Stimulated activated CD8-positive, alpha-beta memory T cell treated with anti-CD3 and anti-CD28 coated beads, Interleukin-12 subunit alpha, Interleukin-12 subunit beta, amount 100 ng/mL, for 24 hours (primary cell): ENCODE results near the gene SEMA4B.
"Not testable (repeated sequence)": the region's sequence is repeated elsewhere in the genome, so short reads cannot be mapped to it uniquely, and the experiment has no call there.

Source experiments
- DNase-seq: peaks from one replicate; pipeline ENCODE4 v3.0.0-alpha.2; 2020; ENCODE audit errors: extremely low read depth

The SEMA4B gene, protein sequence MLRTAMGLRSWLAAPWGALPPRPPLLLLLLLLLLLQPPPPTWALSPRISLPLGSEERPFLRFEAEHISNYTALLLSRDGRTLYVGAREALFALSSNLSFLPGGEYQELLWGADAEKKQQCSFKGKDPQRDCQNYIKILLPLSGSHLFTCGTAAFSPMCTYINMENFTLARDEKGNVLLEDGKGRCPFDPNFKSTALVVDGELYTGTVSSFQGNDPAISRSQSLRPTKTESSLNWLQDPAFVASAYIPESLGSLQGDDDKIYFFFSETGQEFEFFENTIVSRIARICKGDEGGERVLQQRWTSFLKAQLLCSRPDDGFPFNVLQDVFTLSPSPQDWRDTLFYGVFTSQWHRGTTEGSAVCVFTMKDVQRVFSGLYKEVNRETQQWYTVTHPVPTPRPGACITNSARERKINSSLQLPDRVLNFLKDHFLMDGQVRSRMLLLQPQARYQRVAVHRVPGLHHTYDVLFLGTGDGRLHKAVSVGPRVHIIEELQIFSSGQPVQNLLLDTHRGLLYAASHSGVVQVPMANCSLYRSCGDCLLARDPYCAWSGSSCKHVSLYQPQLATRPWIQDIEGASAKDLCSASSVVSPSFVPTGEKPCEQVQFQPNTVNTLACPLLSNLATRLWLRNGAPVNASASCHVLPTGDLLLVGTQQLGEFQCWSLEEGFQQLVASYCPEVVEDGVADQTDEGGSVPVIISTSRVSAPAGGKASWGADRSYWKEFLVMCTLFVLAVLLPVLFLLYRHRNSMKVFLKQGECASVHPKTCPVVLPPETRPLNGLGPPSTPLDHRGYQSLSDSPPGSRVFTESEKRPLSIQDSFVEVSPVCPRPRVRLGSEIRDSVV

DNA sequence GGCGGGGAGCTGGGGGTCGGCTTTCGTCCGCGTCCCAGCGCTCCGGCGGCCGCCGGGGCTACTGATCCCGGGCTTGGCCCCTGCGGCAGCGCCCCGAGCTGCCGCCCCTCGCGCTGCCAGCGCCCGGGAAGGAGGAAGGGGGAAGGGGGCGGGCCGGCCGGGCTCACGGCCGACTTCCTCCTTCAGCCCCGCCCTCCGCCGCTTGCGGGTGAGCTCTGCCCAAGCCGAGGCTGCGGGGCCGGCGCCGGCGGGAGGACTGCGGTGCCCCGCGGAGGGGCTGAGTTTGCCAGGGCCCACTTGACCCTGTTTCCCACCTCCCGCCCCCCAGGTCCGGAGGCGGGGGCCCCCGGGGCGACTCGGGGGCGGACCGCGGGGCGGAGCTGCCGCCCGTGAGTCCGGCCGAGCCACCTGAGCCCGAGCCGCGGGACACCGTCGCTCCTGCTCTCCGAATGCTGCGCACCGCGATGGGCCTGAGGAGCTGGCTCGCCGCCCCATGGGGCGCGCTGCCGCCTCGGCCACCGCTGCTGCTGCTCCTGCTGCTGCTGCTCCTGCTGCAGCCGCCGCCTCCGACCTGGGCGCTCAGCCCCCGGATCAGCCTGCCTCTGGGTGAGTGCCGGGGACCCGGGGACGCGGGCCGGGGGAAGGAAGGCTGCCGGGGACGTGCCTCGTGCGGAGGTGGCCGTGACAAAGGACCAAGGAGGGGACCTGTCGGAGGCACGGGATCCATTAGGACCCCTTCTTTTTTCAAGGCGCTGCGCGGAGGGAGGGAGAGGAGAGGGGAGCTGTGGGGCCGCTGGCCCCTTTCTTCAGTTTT is at the start of gene SEMA4B:
SEMA4B (plus strand) TSS at position 201 of the 814 bp plus-strand sequence; CDS start at position 450, 249 bp downstream.
- peak; percentile 44 for DNase-seq

DNA sequence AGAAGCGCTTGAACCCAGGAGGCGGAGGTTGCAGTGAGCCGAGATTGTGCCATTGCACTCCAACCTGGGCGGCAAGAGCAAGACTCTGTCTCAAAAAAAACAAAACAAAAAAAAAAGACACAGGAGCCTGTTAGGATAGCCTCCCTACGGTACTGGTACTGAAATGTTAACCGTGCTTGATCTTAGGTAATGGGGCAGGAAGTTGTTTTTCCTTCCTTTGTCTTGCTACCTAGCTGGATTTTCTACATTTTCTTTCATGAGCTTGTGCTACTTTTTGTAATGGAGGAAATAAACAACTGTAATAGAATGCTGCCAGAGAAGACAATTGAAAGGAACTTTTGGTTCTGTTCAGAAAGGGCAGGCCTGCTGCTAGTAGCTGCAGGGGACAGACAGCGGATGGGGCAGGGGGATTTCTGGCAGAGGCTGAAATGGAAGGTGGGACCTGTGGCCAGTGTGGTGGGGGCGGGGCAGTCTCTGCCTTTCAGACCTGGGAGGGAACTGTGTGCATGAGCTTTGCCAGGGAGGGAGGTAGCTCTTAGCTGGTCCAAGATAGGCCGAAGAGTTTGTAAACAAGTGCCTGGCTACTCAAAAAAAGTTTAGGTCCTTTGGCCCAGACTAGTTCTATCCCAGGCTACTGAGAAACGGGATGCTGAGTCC is 49.0 kb upstream of the SEMA4B start:
- no peak for DNase-seq

DNA sequence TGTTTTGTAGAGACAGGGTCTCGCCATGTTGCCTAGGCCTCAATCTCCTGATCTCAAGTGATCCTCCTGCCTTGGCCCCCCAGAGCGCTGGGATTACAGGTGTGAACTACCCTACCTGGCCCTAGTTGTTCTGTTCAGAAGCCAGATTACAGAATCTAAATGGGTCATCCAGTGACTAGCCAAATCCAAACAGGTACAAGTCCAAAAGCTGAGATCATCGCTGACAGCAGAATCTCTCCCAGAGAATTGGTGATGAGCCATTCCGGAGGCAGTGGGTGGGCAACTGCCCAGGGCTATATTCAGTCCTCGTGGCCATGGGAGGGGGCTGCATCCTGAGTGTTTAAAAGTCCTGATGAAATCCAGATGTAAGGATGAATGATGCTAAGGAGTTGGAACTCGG is 47.5 kb upstream of the SEMA4B start:
- no peak for DNase-seq

DNA sequence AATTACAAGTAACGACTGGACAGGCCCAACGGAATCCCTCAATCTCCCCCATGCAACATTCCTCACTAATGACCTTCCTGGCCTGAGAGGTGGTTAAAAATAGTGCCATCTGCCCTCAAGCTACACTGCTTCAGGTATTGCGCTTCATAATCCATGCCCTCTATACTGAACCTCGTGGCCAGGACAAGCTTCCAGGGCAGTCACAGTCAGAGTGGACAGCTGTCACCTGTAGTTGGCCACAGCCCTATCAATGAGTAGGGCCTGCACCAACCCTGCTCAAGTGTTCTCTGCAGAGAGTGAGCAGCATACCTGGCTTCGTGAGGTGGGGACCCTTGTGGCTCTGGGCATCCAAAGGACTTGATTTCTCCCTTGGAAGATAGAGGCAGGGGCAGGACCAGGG is 46.9 kb upstream of the SEMA4B start:
- no peak for DNase-seq

DNA sequence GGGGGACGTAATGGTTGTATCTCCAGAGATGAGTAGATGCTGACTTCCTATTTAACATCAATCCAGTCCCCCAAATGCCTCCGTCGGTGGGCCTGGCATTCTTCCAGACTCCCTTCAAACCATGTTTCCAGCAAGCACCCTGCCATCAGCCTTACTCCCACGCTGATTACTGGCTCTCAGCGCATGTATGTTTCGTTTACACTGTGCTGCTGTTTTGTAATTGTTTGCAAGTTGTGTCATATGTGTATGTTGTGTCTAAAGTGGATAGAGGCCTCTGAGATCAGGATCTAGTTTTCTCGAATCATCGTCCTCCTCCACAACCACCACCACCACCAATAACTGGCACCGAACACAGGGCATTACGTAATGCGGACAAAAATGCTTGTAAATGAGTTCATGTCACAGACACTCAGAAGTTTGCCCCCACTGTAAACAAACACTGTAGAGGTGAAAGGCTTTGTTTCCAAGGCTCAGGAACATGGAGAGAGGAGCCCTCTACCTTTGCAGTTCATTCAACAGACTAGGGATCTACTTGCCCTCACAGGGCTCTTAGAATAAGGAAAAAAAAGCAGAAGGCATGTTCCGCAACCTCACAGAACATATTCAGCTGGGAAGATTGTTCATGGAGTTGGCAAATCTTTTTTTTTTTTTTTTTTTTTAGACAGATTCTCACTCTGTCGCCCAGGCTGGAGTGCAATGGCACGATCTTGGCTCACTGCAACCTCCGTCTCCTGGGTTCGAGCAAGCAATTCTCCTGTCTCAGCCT is 46.1 kb upstream of the SEMA4B start:
- DNase-seq: no peak

DNA sequence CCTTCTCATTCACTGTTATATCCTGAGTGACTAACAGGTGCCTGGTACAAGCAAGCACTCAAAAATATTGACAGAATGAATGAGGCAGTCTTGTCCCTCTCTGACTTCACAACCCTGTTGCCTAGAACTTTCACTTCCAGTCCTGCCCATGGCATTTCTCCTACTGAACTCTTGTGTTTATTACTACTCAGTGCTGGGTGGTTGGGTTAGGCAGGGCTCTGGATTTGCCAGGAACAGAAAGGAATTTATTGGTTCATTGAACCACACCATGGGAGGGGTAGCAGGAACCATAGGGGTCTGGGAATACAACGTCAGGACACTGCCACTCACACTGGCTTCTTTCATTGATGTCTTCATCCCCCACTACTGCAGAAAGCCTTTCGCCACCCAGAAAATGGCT is 41.9 kb upstream of the SEMA4B start:
- no peak for DNase-seq

DNA sequence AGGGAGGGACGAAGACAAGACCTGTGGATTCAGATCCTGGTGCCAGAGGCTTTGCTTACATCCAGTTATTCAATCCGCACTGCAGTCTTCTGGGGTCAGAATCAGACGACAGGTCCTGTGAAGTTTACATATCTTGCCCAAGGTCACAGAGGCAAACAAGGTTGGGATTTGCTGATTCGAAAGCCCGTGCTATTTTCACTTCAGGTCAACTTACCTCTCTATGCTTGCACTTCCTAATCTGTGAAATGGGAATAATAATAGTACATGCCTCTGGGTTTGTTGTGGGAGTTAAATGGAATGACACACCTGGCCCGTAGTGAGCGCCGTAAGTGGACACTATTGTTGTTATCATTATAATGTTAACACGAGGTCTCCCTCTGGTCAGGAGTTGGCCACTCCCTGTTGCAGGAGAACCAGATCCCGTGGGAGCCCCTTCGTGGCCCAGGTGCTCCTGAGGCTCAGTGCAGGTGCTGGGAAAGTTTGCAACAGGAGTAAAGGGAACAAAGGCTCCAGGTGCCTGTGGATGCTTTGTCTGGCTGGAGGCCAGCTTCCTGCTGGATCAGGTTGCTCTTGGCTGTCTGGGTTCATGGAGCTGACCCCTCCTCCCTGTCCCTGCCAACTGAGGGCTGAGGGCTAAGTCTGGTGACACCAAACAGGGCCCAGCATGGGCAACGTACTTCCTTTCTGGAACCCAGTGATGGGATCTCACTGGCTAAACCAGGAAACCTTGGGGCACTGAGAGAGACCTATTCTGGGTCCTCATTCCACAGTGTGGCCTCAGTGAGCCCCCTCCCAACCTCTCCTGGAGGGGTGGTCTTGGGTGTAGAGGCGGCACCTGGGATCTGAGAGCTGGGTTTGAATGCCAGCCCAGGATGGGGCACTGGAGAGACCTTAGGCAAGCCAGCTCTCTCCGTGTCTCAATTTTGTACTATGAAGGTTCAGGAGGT is 40.1 kb upstream of the SEMA4B start:
- no peak for DNase-seq

DNA sequence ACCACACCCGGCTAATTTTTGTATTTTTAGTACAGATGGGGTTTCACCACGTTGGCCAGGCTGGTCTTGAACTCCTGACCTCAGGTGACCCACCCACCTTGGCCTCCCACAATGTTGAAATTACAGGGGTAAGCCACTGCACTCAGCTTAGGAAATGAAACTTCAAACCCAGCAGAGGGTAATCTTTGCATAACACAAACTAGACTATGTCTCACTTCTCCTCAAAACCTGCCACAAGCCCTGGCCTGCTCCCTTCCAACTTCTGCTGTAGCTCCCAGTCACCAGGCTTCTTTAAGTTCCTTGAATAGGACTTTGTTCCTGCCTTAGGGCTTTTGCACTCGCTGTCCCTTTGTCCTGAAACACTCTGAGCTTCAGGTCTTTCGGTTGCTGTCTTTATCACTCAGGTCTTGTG is 39.2 kb upstream of the SEMA4B start:
- no peak for DNase-seq

DNA sequence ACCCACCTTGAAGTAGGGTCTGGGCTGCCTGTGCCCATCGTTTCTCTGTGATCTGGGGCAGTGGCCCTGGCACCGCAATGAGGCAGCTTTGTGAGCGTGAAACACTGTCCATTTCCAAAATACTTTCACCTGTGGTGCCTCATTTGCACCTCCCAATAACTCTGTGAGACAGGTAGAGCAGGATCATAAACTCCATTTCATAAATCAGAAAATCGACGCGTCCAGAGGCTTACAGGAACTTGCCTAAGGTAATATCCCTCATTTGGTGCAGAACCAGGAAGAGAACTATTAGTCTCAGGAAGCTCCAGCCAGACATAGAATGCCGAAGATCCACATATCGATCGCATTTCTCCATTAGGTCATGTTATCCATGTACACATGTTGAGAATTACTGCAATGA is 38.2 kb upstream of the SEMA4B start:
- no peak for DNase-seq

DNA sequence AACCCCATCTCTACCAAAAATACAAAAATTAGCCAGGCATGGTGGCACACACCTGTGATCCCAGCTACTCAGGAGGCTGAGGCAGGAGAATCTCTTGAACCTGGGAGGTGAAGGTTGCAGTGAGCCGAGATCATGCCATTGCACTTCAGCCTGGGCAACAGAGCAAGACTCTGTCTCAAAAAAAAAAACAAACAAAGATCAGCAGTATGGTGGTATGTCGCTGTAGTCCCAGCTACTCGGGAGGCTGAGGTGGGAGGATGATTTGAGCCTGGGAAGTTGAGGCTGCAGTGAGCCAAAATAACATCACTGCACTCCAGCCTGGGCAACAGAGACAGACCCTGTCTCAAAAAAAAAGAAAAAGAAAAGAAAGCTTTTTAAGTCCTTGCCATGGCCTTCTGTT is 36.9 kb upstream of the SEMA4B start:
- not testable (repeated sequence) for DNase-seq

DNA sequence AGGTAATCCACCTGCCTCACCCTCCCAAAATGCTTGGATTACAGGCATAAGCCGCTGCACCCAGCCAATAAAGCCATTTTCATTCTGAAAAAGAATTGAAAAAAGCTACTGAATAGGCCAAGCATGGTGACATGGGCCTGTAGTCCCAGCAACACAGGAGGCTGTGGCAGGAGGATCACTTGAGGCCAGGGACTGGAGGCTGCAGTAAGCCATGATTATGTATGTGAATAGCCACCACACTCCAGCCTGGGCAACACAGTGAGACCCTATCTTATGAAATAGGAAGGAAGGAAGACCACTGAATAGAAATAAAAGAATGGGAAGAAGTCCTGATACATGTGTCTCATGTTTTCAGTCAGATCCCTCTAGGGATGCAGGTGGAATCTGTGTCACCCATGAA is 36.0 kb upstream of the SEMA4B start:
- no peak for DNase-seq

DNA sequence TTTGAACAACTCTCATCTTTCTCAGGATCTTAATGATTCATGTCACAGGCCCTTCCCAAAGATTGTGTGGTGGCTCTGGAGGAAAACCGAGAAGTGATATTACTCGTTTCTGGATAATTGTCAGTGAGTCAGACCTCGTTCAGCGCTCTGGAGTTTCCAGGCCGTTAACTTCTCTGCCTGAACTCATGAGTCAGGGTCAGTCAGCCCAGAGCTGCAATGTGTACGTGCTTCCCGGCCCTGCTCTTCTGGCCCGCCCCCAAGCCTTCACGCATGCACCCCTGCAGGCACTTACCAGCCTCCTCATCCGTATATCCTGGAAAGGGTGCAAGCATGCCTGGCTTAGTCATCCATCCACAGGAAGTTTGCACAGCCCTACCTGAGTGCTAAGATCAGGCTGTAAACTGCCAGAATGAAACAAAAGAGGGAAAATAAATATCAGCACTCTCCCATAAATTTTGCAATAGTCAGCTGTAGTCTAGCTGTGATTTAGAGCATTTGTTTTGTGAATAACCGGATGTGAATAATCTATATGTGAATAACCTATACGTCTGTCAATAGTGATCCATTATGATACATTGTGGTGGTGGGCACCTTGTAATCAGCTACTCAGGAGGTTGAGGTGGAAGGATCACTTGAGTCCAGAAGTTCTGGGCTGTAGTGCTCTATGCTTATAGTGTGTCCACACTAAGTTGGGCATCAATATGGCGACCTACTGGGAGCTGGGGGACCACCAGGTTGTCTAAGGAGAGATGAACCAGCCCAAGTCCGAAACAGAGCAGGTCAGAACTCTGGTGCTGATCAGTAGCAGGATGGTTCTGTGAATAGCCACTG is 35.3 kb upstream of the SEMA4B start:
- no peak for DNase-seq

DNA sequence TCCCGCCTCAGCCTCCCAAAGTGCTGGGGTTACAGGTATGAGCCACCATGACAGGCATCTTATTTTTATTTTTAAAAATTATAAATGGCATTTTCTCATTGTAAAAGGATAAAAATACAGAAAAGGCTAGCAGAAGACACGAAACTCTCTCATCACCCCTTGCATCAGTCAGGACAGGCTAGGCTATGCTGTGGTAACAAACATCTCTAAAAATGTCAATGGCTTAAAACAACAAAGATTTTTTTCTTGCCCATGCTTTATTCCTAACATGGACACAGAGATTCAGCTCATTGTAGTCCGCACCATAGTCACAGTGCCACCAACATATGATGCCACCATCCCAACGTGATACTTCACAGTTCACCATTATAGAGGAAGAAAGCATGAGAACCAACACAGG is 34.0 kb upstream of the SEMA4B start:
- DNase-seq: no peak

DNA sequence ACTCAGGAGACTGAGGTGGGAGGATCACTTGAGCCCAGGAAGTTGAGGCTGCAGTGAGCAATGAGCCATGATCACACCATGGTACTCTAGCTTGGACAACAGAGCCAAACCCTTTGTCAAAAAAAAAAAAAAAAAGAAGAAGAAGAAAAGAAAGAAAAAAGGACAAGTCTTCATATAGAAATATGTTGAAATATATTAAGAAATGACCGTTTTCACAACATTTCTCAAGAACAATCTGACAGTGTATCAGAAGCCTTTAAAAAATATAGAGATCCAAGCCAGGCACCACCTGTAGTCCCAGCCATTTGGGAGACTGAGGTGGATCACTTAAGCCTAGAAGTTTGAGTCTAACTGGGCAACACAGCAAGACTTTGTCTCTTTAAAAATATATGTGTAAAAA is 29.5 kb upstream of the SEMA4B start:
- no peak for DNase-seq

DNA sequence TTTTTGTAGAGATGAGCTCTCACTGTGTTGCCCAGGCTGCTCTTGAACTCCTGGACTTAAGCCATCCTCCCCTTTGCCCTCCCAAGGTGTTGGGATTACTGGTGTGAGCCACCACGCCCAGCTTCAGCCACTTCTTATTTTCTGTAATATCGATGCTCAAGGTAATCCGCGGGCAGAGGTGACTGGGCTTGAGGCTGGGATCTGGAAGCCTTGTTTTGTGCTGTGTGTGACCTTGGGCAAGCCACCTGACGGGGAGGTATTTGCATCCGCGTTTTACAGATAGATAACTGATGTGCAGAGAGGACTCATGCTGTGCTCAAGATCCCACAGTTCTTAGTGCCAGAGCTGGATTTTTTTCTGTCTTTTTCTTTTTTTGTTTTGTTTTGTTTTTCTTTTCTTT is 27.8 kb upstream of the SEMA4B start:
- no peak for DNase-seq

DNA sequence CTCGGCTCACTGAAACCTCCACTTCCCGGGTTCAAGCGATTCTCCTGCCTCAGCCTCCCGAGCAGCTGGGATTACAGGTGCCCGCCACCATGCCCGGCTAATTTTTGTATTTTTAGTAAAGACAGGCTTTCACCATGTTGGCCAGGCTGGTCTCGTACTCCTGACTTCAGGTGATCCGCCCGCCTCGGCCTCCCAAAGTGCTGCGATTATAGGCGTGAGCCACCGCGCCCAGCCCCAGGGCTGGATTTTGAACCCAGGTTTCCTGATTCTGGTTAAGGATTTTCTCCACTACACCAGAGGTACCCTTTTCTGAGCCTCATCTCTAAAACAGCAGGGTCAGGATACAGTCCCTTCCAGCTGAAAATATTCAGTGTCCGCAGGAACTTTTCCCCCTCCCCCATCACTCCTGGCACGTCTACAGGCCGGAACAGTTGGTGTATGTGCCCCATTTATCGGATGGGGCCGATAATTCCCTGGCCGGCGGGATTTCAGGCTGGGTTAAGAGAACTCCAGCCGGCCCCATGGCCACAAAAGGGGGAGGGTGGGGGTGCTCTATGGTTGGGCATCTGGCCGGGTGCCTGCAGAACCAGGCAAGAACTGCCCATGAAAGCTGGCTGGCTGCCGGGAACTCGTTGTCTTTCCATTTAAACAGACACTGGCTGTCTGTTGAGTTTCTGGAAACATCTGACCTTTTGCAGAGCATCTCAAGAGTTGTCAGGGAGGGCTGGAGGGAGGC is 26.8 kb upstream of the SEMA4B start:
- DNase-seq: no peak

DNA sequence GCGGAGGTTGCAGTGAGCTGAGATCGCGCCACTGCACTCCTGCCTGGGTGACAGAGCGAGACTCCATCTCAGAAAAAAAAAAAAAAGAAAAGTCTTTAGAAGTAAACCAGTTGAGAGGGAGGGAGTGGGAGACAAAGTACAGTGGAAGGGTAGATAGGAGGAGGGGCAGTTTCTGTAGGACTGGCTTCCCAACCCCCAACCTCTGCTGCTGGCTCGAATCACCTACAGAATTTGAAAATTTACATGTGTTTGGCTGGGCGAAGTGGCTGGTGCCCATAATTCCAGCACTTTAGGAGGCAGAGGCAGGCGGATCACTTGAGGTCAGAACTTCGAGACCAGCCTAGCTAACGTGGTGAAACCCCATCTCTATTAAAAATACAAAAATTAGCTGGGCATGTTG is 24.1 kb upstream of the SEMA4B start:
- no peak for DNase-seq
